Amygdala (tissue), 56 donors: Measurements from ENCODE around the gene TPST1.

Experiments used
- DNase-seq, 56 donors: peaks; one replicate each; lab custom pipeline; 2025; lab: John Stamatoyannopoulos, UW

The TPST1 gene

GRCh38 chr7:66237906-66238772, 33.0 kb downstream of the TPST1 start:
- no peak for DNase-seq

GRCh38 chr7:66238773-66239466, 33.8 kb downstream of the TPST1 start:
- DNase-seq = no peak

- no peak for DNase-seq
These were observed 34.3 kb downstream of the TPST1 start for GRCh38 chr7:66239467-66239856.

DNA sequence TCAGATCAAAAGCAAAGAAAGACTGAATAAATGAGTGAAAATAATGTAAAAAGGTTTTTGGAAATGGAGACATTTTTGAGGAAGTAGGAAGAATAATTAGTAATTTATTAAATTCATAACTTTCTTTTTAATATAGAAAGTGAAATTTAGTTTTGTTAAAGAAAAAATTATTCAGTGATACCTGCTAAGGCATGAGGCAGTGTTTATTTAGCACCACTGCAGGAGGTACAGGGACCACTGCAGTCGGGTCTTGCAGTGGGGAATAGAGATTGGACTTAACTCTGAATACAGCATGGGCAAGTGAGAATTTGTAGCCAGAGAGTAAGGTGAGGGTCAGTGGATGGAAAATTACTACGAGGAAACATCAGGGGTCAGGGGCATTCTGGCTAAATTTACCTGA, 39.9 kb downstream of the TPST1 start:
- DNase-seq = no peak

- DNase-seq = no peak
These were observed 41.5 kb downstream of the TPST1 start for GRCh38 chr7:66246554-66247171.

DNA sequence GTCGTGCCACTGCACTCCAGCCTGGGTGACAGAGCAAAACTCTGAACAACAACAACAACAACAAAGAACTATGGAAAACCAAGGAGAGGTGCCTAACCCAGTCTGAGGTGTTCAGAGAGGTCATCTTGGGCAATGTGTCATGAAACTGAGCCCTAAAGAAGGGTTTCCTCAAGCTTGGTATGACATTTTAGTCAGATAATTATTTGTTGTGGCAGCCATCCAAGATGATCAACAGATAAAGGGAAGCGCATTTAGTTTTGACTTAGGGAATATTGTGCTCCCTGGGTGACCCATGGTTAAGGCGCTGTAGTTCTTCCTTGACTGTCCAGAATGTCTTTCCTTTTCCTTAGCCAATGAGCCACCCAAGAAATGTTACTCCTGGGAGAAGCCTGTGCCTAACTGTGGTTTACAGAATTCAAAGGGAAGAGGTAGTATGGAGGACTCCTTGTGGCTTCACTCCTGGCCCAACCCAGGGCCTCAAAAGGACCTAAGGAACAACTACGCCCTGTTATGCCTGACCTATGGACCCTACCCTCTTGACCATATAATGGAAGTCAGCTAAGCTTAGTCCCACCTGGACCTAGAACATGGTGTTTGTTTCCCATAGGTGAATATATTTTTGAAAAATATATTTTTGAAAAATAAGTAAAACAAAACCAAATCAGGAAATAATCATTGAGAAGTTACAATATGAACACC, 42.4 kb downstream of the TPST1 start:
- DNase-seq = no peak

DNA sequence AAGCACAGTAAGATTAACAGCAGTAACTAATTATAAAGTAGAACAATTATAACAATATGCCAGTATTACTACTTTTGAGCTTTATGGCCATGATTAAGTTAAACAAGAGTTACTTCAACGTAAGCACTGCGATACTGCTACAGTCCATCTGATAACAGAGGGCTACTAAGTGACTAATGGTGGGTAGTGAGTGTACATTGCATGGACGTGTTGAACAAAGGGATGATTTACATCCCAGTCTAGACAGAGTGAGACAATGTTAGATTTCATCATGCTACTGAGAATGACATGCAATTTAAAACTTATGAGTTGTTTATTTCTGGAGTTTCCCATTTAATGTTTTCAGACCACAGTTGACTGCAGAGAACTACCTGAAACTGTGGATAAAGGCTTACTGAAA, 45.6 kb downstream of the TPST1 start:
- DNase-seq = no peak

GRCh38 chr7:66255534-66256100, 50.5 kb downstream of the TPST1 start:
- DNase-seq = no peak

- DNase-seq = no peak
These were observed 51.1 kb downstream of the TPST1 start for GRCh38 chr7:66256281-66256680.

- no peak for DNase-seq
These were observed 52.3 kb downstream of the TPST1 start for GRCh38 chr7:66257481-66257880.

DNA sequence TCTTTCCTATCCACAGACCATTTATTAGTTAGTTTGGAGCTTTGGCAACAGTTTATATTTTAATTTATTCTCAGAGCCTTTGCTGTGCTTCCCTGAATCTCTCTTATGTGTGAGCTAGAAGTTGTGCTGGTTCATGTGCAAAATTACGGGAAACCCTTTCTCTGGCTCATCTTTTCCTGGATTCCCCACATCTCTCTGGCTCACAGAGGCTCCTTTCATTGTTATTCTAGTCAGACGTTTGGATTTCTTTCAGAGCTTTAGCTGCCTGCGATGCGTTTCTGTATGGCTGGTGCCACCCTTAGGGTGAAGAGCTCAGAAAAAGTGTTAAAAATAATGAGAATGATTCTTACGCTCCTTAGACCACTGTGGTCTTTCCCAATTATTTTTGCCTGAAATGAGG, 53.3 kb downstream of the TPST1 start:
- peak in 8 of 56 donors; percentile 3 to 17 (median 10) for DNase-seq

DNA sequence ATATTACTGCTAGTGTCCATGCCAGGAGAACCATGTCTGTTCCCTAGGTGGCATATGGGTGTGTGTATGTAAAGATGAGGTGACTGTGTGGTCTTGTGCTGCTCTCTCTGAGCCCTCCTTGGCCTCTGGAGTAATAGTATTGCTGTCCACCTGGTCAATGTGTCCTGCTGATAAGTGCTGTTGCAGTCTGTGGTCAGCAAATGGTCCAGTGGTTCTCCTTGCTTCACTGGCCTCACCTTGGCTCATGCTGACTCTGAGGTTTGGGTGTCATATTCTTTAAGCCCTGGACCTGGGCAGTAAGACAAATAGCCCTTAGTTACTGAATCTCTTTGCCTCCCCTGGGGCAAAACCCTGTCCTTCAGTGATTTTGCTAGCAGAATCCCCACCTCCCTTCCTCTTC, 56.8 kb downstream of the TPST1 start:
- no peak for DNase-seq

GRCh38 chr7:66263936-66264335, 58.8 kb downstream of the TPST1 start:
- DNase-seq = no peak

DNA sequence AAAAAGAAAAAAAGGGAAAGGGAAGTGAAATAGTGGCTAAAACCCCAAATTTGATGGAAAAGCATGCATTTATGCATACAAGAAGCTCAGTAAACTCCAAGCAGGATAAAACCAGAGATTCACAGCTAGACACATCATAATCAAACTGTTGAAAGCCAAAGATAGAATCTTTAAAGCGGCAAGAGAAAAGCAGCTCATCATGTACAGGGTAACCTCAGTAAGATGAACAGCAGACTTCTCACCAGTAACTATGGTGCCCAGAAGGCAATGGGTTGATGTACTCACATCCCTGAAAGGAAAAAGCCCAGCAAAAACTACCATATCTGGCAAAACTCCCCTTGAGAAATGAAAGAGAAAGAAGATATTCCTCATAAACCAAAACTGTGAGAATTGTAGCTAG, 60.4 kb downstream of the TPST1 start:
- no peak for DNase-seq

DNA sequence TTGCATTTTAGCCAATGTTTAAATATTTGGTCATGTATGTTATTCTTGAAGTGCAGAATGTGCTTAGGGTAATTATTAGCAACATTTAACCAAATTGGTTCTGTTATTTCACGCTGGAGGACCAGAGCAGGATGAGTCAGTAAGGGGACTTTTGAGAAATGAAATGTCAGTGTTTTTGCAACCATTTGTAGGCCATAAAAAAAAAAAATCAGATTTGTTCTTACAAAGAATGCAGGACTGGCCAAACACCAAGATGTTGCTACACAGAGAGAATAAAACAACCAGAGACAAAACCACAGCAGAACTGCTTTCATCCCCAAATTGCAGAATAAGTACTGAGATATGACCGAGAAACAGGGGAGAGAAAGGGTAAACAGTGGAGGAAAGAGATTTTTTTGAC, 62.1 kb downstream of the TPST1 start:
- DNase-seq = no peak

- no peak for DNase-seq
These were observed 64.8 kb downstream of the TPST1 start for GRCh38 chr7:66269978-66270377.

- no peak for DNase-seq
These were observed 67.2 kb downstream of the TPST1 start for GRCh38 chr7:66272321-66272720.

DNA sequence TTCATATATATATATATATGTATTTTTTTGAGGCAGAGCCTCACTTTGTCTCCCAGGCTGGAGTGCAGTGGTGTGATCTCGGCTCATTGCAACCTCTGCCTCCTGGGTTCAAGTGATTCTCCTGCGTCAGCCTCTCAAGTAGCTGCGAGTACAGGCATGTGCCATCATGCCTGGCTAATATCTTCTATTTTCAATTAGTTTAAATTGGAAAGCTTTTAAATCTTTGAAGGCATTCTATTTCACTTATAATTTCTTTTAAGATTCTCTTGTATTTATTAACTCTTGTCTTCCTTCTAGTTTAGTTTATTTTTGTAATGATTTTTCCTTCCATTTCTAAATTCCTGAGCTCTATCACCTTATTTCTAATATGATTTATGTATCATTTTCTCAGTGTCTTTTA, 71.2 kb downstream of the TPST1 start:
- no peak for DNase-seq

DNA sequence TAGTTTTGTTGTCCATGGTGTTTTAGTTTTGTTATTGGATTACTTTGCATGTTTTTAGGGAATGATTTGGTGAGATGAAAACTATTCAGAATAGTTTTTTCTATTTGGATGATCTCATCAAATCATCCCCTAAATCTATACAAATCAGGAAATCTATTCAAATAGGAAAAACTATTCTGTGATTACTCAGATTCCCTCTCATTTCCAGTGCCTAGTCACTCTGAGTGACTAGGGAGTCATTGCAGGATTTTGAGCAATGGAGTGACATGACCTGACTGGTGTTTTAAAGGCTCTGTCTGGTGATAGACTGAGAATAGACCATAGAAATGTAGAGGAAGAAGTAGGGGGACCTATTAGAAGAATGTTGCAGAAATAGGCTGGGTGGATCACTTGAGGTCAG, 72.4 kb downstream of the TPST1 start:
- DNase-seq = no peak

DNA sequence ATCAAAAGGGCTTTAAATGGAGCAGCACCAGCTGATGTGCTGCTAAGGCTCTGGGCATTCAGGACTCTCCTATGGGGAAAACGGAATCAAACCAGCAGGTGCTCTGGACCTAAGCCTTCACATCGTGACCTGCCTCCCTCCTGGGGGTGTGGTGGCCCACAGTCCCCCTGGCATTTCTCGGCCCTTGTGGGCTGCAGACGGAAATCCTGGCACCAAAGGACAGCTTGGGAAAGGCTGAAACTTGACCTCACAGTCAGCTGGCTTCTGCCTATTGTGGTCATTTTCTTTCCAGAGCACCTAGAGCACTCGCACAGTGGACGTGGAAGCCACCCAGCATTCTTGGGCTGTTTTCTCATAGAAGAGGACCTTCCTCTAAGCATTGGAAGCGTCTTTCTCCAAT, 74.8 kb downstream of the TPST1 start:
- DNase-seq = no peak
